ENCODE measurements around the gene OPRL1.

OPRL1 gene

DNA sequence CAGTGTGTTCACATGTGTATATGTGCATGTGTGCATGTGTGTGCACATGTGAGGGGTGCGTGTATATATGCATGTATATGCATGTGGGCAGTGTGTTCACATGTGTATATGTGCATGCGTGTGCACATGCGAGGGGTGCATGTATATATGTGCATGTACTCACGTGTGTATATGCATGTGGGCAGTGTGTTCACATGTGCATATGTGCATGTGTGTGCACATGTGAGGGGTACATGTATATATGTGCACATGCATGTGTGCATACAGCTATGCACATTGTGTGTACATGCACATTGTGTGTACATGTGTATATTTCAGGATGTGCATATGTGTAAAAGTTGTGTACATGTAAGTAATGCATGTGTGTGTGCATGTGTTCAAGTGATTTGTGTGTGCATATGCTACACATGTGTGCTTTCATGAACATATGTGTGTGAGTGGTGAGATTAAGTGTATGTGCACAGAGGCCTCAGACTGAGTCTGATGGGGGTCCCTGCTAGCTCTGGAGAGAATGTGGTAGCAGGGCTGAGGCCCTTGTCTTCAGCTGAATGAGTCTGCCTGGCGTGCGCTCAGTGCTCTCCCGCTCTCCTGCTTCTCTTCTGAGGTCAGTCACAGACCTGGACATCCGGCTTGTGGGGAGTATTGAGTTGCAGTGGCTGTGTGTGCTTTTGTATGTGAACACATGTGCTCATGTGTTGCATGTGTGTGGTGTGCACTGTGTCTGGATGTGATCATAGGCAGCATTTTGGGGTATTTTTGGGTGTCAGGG is 64.4 kb downstream of the OPRL1 start:
- DNase-seq (ENCODE audit: low spot score): no peak

GRCh38 chr20:64145458-64146300 is 65.8 kb downstream of the OPRL1 start:
- DNase-seq (ENCODE audit: low spot score): no peak

- DNase-seq (ENCODE audit: low spot score): no peak
Measured at GRCh38 chr20:64146301-64146935, 66.5 kb downstream of the OPRL1 start.

DNA sequence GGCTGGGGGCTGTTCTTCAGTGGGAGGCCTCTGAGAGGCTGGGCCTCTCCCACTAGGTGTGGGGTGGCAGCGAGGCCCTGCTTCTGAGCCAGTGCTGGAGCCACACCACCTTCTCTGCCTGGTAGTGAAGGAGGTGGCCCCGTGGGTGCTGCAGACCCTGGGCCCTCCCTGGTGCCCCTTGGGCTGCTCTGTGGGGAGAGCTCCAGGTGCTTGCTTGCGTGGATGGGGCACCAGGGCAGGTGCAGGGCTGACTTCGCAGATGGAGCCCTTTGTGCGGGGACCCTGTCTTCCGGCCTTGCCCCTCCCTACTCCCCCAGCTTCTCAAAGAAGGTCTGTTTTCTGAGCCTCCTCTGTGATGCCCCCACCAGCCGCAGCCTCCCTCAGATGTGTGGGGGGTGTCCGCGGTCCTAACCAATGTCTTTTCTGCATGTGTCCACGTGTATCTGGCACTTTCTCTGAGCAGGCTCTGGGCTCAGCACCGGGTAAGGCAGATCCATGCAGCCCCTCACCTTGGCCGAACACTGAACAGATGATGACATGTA is 67.1 kb downstream of the OPRL1 start:
- no peak for DNase-seq (ENCODE audit: low spot score)

DNA sequence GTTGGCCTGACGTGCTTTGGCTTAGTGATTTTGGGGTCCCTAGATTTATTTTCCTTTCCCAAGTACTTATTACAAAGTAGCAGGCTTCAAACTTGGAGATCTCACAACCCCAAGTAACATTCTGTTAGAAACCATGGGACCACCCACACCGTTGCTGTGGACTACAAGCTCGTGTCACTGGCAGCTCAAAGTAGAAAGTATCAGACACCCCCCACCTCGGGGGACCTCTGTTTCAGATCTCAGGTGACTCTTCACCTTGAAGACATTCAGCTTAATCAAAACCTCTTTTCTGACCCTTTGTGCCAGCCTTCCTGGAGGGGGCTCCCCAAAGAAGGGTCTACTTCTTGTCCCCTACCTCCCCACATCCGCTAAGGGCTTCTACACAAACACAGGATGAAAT is 68.7 kb downstream of the OPRL1 start:
- no peak for DNase-seq (ENCODE audit: low spot score)

DNA sequence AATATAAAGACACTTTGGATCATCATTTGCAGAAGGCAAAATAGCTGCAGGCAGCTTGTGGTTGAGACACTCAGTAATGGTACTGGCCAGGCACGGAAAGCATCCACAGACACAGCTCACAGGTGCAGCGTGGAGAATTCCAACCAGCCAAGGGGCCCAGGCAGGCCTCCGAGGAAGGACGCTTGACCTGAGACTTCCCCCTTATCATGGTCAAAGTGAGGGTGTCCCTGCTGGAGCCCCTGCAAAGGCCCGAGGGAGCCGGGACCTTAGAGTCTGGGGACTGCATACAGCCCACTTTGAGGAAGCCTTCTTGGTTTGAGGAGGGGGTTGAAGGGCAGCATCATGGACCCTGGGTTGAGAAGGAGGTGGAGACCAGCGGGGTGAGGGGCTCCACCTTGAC is 69.3 kb downstream of the OPRL1 start:
- no peak for DNase-seq (ENCODE audit: low spot score)

- no peak for DNase-seq (ENCODE audit: low spot score)
Measured at GRCh38 chr20:64149809-64150560, 70.1 kb downstream of the OPRL1 start.
